ENCODE measurements around the gene FBXO24.
A peak's percentile ranks its signal among the peaks of the same experiment; 100 is the strongest.

DNA sequence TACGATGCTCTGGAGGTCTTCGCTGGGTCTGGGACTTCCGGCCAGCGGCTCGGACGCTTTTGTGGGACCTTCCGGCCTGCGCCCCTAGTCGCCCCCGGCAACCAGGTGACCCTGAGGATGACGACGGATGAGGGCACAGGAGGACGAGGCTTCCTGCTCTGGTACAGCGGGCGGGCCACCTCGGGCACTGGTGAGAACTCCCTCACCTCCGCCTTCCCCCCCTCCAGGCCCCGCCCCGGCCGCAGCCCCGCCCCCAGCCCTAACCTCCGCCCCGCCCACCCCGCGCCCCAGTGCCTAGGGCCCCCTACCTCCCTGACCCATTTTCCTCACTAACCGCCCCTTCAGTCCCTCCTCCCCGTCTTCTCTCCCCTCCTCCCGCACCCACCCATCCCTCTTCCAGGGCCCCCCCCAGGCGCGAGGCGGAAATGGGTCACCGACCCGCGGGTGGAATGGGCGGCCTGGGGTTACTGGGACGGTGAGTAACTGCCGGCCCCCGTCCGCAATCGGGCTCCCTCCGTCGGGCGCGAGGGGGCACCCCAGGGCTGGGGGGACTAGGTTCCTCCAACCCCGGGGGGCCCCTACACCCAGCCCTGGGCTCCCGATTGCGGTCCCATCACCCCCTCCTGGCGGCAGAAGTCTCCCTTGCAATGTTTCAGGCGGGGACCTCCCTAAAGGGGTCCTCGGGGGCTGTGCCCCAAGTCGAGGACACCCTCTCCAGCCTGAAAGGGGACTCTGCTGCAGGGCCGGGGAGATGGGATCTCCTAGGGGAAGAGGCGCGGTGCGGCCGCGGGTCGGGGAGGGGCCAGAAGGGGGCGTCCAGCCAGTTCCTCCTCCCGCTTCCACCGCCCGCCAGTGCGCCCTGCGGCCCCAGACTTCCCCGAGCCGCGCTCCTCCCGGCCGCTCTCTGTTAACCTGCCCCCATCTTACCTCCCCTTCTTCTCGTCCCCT, 18.2 kb downstream of the FBXO24 start:
- peak in 1 of 2 donors; percentile 26 for TF ChIP-seq POLR2A (IDR thresholded peaks at IDR 0.05)
- TF ChIP-seq, protein P1, sequence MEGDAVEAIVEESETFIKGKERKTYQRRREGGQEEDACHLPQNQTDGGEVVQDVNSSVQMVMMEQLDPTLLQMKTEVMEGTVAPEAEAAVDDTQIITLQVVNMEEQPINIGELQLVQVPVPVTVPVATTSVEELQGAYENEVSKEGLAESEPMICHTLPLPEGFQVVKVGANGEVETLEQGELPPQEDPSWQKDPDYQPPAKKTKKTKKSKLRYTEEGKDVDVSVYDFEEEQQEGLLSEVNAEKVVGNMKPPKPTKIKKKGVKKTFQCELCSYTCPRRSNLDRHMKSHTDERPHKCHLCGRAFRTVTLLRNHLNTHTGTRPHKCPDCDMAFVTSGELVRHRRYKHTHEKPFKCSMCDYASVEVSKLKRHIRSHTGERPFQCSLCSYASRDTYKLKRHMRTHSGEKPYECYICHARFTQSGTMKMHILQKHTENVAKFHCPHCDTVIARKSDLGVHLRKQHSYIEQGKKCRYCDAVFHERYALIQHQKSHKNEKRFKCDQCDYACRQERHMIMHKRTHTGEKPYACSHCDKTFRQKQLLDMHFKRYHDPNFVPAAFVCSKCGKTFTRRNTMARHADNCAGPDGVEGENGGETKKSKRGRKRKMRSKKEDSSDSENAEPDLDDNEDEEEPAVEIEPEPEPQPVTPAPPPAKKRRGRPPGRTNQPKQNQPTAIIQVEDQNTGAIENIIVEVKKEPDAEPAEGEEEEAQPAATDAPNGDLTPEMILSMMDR (IDR thresholded peaks at IDR 0.05): peak in 3 of 4 experiments; percentile 24 to 45 (median 43)
